Measurements from ENCODE around the gene FGR.

DNA sequence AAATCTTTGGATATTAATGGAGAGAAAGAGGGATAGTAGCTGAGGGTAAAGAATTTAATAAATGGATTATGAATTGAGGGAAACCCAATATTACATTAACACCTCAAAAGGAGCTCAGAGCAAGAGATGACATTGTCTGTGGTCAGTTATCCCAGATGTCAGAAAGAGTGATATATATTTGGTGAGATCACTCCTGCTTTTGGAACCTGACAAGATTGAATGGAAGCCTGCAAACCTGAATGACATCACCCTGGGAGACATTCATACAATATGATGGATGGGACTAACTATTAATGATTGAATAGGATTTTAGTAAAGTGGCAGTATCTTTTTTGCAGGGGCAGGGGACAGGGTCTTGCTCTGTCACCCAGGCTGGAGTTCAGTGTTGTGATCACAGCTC lies 43.8 kb upstream of the FGR start:
- TF ChIP-seq, protein P1, sequence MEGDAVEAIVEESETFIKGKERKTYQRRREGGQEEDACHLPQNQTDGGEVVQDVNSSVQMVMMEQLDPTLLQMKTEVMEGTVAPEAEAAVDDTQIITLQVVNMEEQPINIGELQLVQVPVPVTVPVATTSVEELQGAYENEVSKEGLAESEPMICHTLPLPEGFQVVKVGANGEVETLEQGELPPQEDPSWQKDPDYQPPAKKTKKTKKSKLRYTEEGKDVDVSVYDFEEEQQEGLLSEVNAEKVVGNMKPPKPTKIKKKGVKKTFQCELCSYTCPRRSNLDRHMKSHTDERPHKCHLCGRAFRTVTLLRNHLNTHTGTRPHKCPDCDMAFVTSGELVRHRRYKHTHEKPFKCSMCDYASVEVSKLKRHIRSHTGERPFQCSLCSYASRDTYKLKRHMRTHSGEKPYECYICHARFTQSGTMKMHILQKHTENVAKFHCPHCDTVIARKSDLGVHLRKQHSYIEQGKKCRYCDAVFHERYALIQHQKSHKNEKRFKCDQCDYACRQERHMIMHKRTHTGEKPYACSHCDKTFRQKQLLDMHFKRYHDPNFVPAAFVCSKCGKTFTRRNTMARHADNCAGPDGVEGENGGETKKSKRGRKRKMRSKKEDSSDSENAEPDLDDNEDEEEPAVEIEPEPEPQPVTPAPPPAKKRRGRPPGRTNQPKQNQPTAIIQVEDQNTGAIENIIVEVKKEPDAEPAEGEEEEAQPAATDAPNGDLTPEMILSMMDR (IDR thresholded peaks at IDR 0.05; ENCODE audit: insufficient read depth, low read length, poor library complexity, severe bottlenecking): no peak
- no peak for TF ChIP-seq EZH2phosphoT487 (conservative IDR thresholded peaks at IDR 0.05; ENCODE audit: low read length)

Measured in SU-DHL-6 (cell line).